HepG2 (cell line): ENCODE data around the gene MEIOB. TPM values are rescaled to one million over a fixed set of nuclear protein-coding genes. Genes with fewer than 3 reads are reported as not detected.

Experiments used
- BORCS8-MEF2B ChIP-seq: sonication (generic); formaldehyde crosslinking; IDR thresholded peaks from 2 replicates; pipeline ENCODE4 v1.8.0; 2022; ENCODE audit warnings: mild to moderate bottlenecking, missing genetic modification reagents
- CERS6 ChIP-seq: sonication (generic); formaldehyde crosslinking; IDR thresholded peaks from 2 replicates; pipeline ENCODE4 v1.5.0; 2020; ENCODE audit warnings: missing genetic modification reagents
- FOXO4 ChIP-seq: sonication (generic); formaldehyde crosslinking; conservative IDR thresholded peaks from 2 replicates; pipeline ENCODE4 v1.8.1; 2023; ENCODE audit warnings: missing genetic modification reagents
- KAT8 ChIP-seq: IDR thresholded peaks from 2 replicates; pipeline ENCODE4 v1.6.1; 2016; ENCODE audit warnings: missing genetic modification reagents, missing compliant biosample characterization
- NFYB ChIP-seq: sonication (generic); formaldehyde crosslinking; IDR thresholded peaks from 2 replicates; pipeline ENCODE4 v1.4.0; 2020; ENCODE audit warnings: missing genetic modification reagents
- NR2C2 ChIP-seq: sonication (generic); formaldehyde crosslinking; IDR thresholded peaks from 2 replicates; pipeline ENCODE4 v1.4.0; 2020; ENCODE audit warnings: missing genetic modification reagents, mild to moderate bottlenecking, moderate library complexity, borderline replicate concordance
- PHF8 ChIP-seq: sonication (generic); formaldehyde crosslinking; IDR thresholded peaks from 2 replicates; pipeline ENCODE4 v1.5.0; 2020; ENCODE audit warnings: missing genetic modification reagents
- RELA ChIP-seq: sonication (generic); formaldehyde crosslinking; IDR thresholded peaks from 2 replicates; pipeline ENCODE4 v1.4.0; 2020; ENCODE audit warnings: missing genetic modification reagents
- SAP130 ChIP-seq: IDR thresholded peaks from 2 replicates; pipeline ENCODE4 v1.6.1; 2016; ENCODE audit warnings: low read depth
- SIX4 ChIP-seq: sonication (generic); formaldehyde crosslinking; IDR thresholded peaks from 2 replicates; pipeline ENCODE4 v1.4.0; 2020; ENCODE audit warnings: missing genetic modification reagents
- TFAP4 ChIP-seq: sonication (generic); IDR thresholded peaks from 2 replicates; pipeline ENCODE4 v1.6.1; 2016; ENCODE audit warnings: low read depth, borderline replicate concordance
- TRAFD1 ChIP-seq: sonication (generic); formaldehyde crosslinking; IDR thresholded peaks from 2 replicates; pipeline ENCODE4 v1.5.1; 2020; ENCODE audit warnings: missing genetic modification reagents, mild to moderate bottlenecking, borderline replicate concordance
- ZBTB20 ChIP-seq: sonication (generic); formaldehyde crosslinking; IDR thresholded peaks from 2 replicates; pipeline ENCODE4 v1.8.1; 2023; ENCODE audit warnings: missing genetic modification reagents, low read depth, mild to moderate bottlenecking, borderline replicate concordance
- ZFP62 ChIP-seq: sonication (generic); formaldehyde crosslinking; IDR thresholded peaks from 2 replicates; pipeline ENCODE4 v1.4.0; 2020; ENCODE audit warnings: missing genetic modification reagents
- ZNF101 ChIP-seq: sonication (generic); formaldehyde crosslinking; IDR thresholded peaks from 2 replicates; pipeline ENCODE4 v1.4.0; 2020; ENCODE audit warnings: mild to moderate bottlenecking, low read depth, missing genetic modification reagents, borderline replicate concordance
- ZNF232 ChIP-seq: sonication (generic); formaldehyde crosslinking; IDR thresholded peaks from 2 replicates; pipeline ENCODE4 v1.4.0; 2020; ENCODE audit warnings: missing genetic modification reagents, borderline replicate concordance
- ZNF580 ChIP-seq: IDR thresholded peaks from 2 replicates; pipeline ENCODE4 v1.6.1; 2016; ENCODE audit warnings: low read depth, borderline replicate concordance
- ZNF609 ChIP-seq: sonication (generic); formaldehyde crosslinking; IDR thresholded peaks from 2 replicates; pipeline ENCODE4 v1.4.0; 2020; ENCODE audit warnings: mild to moderate bottlenecking, missing genetic modification reagents, borderline replicate concordance
- ZNF619 ChIP-seq: sonication (generic); formaldehyde crosslinking; IDR thresholded peaks from 2 replicates; pipeline ENCODE4 v1.4.0; 2020; ENCODE audit warnings: mild to moderate bottlenecking, missing genetic modification reagents
- ZNF709 ChIP-seq: sonication (generic); formaldehyde crosslinking; IDR thresholded peaks from 2 replicates; pipeline ENCODE4 v1.5.0; 2020; ENCODE audit warnings: mild to moderate bottlenecking, missing genetic modification reagents
- polyA plus RNA-seq, 8 experiments: library from polyadenylated mRNA; depleted of rRNA in 3 of 8; stranded (reverse) in 7 of 8; unstranded in 1 of 8; fragments of >200 nt; fragmentation: Illumina TruSeq in 4 of 8; extraction: Trizol in 4 of 8; gene quantifications; 2 replicates each; pipeline versions ENCODE4 v1.2.1 to v1.2.3, GENCODE V29; 2011 to 2016; ENCODE audit warnings: low read depth in 4 of 8, missing spikeins in 1 of 8, mixed read lengths in 1 of 8; ENCODE audit not compliant: insufficient read depth in 1 of 8
- total RNA-seq, 5 experiments: library from RNA; depleted of rRNA; stranded (reverse); fragments of >200 nt; fragmentation: Illumina TruSeq; extraction: Trizol; gene quantifications; 2 replicates each; pipeline ENCODE4 v1.2.3, GENCODE V29; 2016; ENCODE audit warnings: low read depth in 1 of 5

The MEIOB gene
- total and polyA plus RNA-seq, 2 of the 13 experiments (the other 11 are each of a cell fraction or from before 2014, with no cell fraction given) = 0.17 TPM; not detected in 1

- no peak; the same call in 1 of the 2 replicates for TF ChIP-seq ZNF609
- no peak for TF ChIP-seq ZNF580 (CRISPR knock-in tag)
- 0 out of 2 replicates have a peak, but pooled peaks have one; percentile 24 for TF ChIP-seq ZNF232 (CRISPR knock-in tag)
- TF ChIP-seq TRAFD1 (CRISPR knock-in tag) = no peak
- TF ChIP-seq ZNF619 (CRISPR knock-in tag) = no peak
- TF ChIP-seq SAP130 (CRISPR knock-in tag) = peak; percentile 71
- TF ChIP-seq BORCS8-MEF2B = peak; percentile 45; the same call in 1 of the 2 replicates
- TF ChIP-seq PHF8 (CRISPR knock-in tag) = no peak
- peak; percentile 51; the same call in 1 of the 2 replicates for TF ChIP-seq TFAP4
- no peak for TF ChIP-seq ZNF101 (CRISPR knock-in tag)
- TF ChIP-seq ZNF709 (CRISPR knock-in tag) = peak; percentile 36; the same call in 1 of the 2 replicates
- no peak; the same call in 1 of the 2 replicates for TF ChIP-seq SIX4 (CRISPR knock-in tag)
- 0 out of 2 replicates have a peak, but pooled peaks have one; percentile 15 for TF ChIP-seq ZBTB20 (CRISPR knock-in tag)
- no peak for TF ChIP-seq CERS6 (CRISPR knock-in tag)
- TF ChIP-seq NFYB (CRISPR knock-in tag) = no peak
- no peak for TF ChIP-seq FOXO4
- TF ChIP-seq NR2C2 (CRISPR knock-in tag) = peak; percentile 54
- TF ChIP-seq KAT8 (CRISPR knock-in tag) = 0 out of 2 replicates have a peak, but pooled peaks have one; percentile 22
- no peak for TF ChIP-seq ZFP62 (CRISPR knock-in tag)
- TF ChIP-seq RELA = no peak
Measured at GRCh38 chr16:1825381-1825863, 46.5 kb downstream of the MEIOB start (continued).
